ENCODE measurements around the gene MCC. TPM values are rescaled to one million over a fixed set of nuclear protein-coding genes. Genes with fewer than 3 reads are reported as not detected.

MCC gene
- total RNA-seq, 1 experiment from 2014 or later, result 23.5 TPM

- Mint-ChIP-seq H3K9me3 (no peaks in the 10 kb centered on the region), H3K36me3 (no peaks in the 10 kb centered on the region), H3K27me3 (ENCODE audit: low read depth) (no peaks in the 10 kb centered on the region), H3K4me1 (peaks cover 56% of the 10 kb centered on the region), H3K27ac (no peak overlapping the region), H3K4me3 (no peak overlapping the region)
- ChIA-PET POLR2A (no interaction called here), CTCF (no interaction called here)
- ATAC-seq (no peak), DNase-seq (ENCODE audit: low spot score) (no peak)
- TF ChIP-seq FOXJ3 (CRISPR knock-in tag; IDR thresholded peaks at IDR 0.05; ENCODE audit: borderline replicate concordance), result no peak
Measured at GRCh38 chr5:113240951-113241726, 247.1 kb downstream of the MCC start.

GRCh38 chr5:113240032-113240431 lies 248.2 kb downstream of the MCC start:
- Mint-ChIP-seq H3K4me1 (peaks cover 57% of the 10 kb centered on the region), H3K4me3 (no peak overlapping the region), H3K9me3 (no peaks in the 10 kb centered on the region), H3K27ac (no peak overlapping the region), H3K36me3 (no peaks in the 10 kb centered on the region), H3K27me3 (ENCODE audit: low read depth) (no peaks in the 10 kb centered on the region)
- TF ChIP-seq JAZF1 (CRISPR knock-in tag; IDR thresholded peaks at IDR 0.05) (no peak), ZNF423 (CRISPR knock-in tag; IDR thresholded peaks at IDR 0.05) (no peak), NFATC4 (CRISPR knock-in tag; IDR thresholded peaks at IDR 0.05) (no peak), KAT7 (CRISPR knock-in tag; IDR thresholded peaks at IDR 0.05; ENCODE audit: borderline replicate concordance) (no peak), GRHL2 (CRISPR knock-in tag; IDR thresholded peaks at IDR 0.05; ENCODE audit: insufficient replicate concordance, severe bottlenecking) (no peak), ARID4B (CRISPR knock-in tag; IDR thresholded peaks at IDR 0.05; ENCODE audit: borderline replicate concordance) (no peak)
- DNase-seq (ENCODE audit: low spot score) (no peak), ATAC-seq (no peak)
- CTCF ChIA-PET, result no interaction called here
- POLR2A ChIA-PET, result interaction anchor here (1.0 kb wide), 1 partner anchor 55 kb away, joined by 3 read pairs; no protein-coding TSS in a partner anchor

- peak overlapping the region; percentile 14; the same call in 1 of the 2 replicates for H3K27ac Mint-ChIP-seq
- no peaks in the 10 kb centered on the region for H3K9me3 Mint-ChIP-seq
- ChIA-PET CTCF (no interaction called here), POLR2A (interaction anchor here (0.7 kb wide), 1 partner anchor 37 kb away, joined by 3 read pairs; no protein-coding TSS in a partner anchor)
- no peaks in the 10 kb centered on the region for H3K27me3 Mint-ChIP-seq (ENCODE audit: low read depth)
- ATAC-seq (no peak), DNase-seq (ENCODE audit: low spot score) (no peak)
- no peaks in the 10 kb centered on the region for H3K36me3 Mint-ChIP-seq
- no peak overlapping the region for H3K4me3 Mint-ChIP-seq
- H3K4me1 Mint-ChIP-seq, result peaks cover 61% of the 10 kb centered on the region
- TF ChIP-seq ATF1 (CRISPR knock-in tag; IDR thresholded peaks at IDR 0.05) (no peak), SP1 (CRISPR knock-in tag; conservative IDR thresholded peaks at IDR 0.05) (no peak), GABPB1 (CRISPR knock-in tag; IDR thresholded peaks at IDR 0.05) (no peak), E2F4 (CRISPR knock-in tag; IDR thresholded peaks at IDR 0.05; ENCODE audit: borderline replicate concordance, low read depth) (no peak), ZNF671 (CRISPR knock-in tag; IDR thresholded peaks at IDR 0.05) (no peak), CREM (CRISPR knock-in tag; IDR thresholded peaks at IDR 0.05) (no peak), NFE2L1 (CRISPR knock-in tag; IDR thresholded peaks at IDR 0.05) (no peak), OVOL2 (CRISPR knock-in tag; IDR thresholded peaks at IDR 0.05; ENCODE audit: borderline replicate concordance) (no peak), JAZF1 (CRISPR knock-in tag; IDR thresholded peaks at IDR 0.05) (no peak), ZMAT4 (CRISPR knock-in tag; IDR thresholded peaks at IDR 0.05) (no peak)
Measured at GRCh38 chr5:113237893-113238292, 250.4 kb downstream of the MCC start.
